OCI-M2 (cell line): Measurements from ENCODE around the gene OTUD6A.
A peak's percentile ranks its signal among the peaks of the same experiment; 100 is the strongest.

Experiments
- DNase-seq: peaks from one replicate; lab custom pipeline; 2025; ENCODE audit not compliant: unreplicated experiment; lab: John Stamatoyannopoulos, UW

The OTUD6A gene, protein sequence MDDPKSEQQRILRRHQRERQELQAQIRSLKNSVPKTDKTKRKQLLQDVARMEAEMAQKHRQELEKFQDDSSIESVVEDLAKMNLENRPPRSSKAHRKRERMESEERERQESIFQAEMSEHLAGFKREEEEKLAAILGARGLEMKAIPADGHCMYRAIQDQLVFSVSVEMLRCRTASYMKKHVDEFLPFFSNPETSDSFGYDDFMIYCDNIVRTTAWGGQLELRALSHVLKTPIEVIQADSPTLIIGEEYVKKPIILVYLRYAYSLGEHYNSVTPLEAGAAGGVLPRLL

DNA sequence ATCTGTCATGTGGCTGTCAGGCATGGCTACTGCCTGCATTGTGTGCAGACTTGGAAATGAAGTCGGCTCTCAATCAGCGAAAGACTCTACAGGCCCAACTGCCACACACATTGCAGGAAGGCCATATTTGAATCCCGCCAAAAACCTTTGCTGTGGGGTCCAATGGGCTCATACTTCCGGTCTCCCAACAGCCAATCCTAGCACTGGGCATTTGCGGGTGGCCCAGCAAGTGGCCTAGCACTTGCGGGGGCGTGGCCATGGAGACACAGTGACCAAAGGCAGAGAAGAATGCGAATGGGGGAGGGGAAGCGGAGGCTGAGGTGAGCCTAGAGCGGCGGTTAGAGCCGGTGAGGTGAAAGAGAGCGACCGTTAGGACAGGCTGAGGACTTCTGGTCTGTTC, at the start of gene OTUD6A:
TSS of gene OTUD6A (plus strand) at position 382 of the 400 bp plus-strand sequence. CDS start 68 bp downstream, outside the sequence.
- DNase-seq = no peak

DNA sequence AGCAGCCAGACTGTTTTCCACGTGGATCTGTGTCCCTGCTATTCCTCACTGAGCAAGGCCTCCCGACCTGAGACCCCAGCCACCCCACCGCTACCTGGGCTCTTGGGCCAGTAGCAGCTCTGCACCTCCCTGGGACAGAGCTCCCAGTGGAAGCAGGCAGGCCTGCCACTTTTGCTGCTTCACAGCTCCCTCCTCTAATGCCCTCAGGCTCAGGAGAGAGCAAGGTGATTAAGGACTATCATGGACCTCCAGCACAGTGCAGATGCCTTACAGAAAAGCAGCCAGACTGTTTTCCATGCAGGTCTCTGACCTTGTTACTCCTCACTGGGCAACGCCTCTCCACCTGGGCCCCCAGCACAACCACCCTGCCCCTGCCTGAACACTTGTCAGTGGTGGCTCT, 49.5 kb upstream of the OTUD6A start:
- no peak for DNase-seq

DNA sequence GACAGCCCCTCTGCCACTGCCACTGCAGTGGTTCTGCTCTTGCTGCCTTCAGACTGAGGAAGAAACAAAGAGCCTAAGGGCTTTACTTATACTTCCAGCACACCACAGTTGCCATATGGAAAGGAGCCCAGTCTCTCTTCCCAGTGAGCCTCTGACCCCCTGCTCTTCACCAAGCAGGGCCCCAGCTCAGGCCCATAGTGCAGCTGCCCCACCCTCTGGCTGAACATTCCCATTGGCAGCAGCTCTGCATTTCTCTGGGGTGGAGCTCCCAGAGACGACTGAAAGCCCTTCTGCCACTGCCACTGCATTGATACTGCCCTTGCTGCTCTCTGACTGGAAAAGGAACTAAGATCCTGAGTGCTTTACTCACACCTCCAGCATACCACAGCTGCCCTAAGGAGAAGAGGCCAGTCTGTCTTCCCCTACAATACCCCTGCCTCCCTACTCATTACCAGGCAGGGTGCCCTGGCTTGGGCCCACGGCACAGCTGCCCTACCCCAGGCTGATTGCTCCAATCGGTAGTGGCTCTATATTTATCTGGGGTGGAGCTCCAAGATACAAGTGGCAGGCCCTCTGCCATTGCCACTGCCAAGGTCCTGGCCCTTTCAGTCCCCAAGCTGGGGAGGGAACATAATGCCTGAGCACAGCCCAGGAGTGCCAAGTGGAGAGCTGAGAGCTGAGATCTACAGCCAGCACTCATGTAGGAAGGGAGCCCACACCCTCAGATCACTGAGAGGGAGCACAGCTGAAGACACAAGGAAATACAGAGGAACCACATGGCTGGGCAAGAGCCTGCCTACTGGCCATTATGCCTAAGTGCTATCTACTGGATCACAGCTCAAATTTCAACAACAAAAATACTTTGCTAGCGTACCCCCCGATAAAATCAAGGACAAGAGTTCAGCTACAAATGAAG, 48.5 kb upstream of the OTUD6A start:
- DNase-seq = no peak

DNA sequence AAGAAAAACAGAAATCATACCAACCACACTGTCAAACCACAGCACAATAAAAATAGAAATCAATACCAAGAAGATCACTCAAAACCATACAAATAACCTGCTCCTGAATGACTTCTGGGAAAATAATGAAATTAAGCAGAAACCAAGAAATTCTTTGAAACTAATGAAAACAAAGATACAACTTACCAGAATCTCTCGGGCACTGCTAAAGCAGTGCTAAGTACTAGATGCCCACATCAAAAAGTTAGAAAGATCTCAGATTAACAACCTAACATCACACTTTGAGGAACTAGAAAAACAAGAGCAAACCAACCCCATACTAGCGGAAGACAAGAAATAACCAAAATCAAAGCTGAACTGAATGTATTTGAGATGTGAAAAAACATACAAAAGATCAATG, 45.7 kb upstream of the OTUD6A start:
- DNase-seq = no peak

- DNase-seq = no peak
Observed at GRCh38 chrX:70022616-70023015, 39.6 kb upstream of the OTUD6A start.

GRCh38 chrX:70025464-70025863, 36.8 kb upstream of the OTUD6A start:
- no peak for DNase-seq

DNA sequence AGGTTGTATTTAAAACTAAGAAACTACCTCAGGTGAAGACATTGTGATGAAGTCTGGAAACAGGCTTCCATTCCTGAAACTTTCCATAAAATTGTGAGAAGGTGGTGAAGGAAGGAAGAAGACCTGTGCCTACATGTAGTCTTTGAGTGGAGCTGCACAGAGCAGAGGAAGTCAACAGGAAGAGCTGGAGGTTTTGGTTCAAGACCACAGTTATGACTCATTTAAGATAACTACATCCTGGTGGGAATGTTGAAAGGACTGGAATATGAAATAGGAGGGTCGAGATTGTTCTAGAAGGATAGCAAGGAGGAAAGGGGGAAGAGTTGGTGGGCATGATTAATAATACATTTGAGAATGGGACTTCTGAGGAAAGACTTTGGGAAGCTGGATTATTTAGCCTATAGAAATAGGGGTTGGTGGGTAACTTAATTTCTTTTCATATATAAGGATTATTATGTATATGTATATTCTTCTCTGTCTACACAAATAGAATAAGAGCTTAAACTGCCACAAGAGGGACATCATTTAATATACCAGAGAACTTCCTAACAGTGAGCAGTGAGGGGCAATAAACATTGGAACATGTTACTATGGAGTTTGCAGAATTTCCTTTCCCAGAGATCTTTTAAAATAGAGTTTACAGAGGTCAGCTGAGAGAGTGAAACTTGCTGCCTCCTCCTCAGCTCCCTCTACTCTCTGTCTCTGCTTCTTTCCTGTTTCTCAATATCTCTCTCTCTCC, 36.0 kb upstream of the OTUD6A start:
- DNase-seq = no peak

GRCh38 chrX:70026851-70027200, 35.4 kb upstream of the OTUD6A start:
- DNase-seq = no peak

- no peak for DNase-seq
Observed at GRCh38 chrX:70029863-70030262, 32.4 kb upstream of the OTUD6A start.

DNA sequence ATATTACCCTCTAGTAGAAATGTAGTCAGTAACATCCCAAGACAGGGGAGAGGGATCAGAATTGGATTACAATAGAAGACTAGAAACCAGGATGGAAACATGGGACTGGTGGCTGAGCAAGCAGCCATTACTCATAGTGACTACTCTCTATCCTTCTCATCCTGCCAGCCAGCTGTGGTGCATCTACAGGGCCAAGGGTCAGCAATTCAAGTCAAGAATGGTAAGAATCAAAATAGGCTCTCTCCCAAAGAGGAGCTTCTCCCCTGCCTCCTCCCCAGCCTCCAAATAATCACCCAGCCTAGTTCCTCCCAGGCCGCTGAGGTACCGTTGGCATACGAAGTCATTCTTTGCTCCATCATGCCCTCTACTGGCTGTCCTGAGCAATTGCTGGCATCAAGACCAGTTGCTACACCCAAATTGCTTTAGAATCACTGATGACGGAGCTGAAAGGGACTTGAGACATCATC, 31.9 kb upstream of the OTUD6A start:
- peak; percentile 19 for DNase-seq

GRCh38 chrX:70032792-70033191, 29.5 kb upstream of the OTUD6A start:
- DNase-seq = no peak

DNA sequence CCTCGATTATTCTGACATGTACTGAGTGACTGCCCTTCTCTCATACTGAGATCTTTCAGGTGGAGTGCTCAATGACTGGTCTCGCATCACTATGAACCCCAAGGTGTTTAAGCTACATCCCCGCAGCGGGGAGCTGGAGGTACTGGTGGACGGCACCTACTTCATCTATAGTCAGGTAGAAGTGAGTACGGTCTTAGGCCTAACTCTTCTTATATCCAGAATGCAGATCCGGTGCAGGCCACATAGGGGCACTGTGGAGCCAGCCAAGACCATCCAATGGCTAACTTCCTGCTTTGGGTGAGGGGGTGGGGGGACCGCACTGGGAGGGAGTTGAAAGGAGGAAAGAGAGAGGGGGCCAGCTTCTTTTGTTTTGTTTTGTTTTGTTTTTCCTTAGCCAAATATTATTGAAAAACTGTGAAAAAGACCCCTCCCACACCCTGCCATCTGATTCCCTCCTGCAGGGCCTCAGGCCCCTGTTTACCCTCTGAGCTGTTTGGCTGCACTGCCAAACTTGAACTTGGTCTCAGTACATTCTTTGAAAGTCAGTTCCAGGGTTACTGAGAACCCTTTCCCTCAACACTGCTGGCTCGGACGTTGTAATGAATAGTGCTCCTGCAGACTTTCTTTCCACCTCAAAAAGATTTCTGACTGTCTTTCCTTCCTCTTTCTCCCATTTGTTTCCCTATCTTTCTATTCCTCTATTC, 28.8 kb upstream of the OTUD6A start:
- DNase-seq = no peak

DNA sequence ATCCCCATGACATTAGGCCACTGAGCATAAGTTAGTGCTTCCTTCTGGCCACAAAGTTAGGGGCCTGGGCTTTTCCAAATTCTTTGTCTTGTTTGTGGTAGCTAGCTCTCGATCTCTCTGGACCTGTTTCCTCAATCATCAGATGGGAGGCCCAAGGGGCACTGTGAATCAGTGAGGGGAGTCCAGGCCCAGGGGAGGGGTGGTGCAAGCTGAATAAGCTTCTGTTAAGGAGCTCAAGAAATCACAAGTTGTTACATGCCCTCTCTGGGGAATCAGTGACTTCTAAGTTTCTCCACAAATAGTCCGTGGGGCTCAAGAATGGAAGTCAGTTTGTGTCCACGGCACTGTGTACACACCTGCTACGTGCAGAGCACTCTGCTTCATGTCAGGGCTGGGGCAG, 27.6 kb upstream of the OTUD6A start:
- no peak for DNase-seq

GRCh38 chrX:70038515-70038914, 23.7 kb upstream of the OTUD6A start:
- DNase-seq = no peak

- no peak for DNase-seq
Observed at GRCh38 chrX:70038951-70039350, 23.3 kb upstream of the OTUD6A start.

DNA sequence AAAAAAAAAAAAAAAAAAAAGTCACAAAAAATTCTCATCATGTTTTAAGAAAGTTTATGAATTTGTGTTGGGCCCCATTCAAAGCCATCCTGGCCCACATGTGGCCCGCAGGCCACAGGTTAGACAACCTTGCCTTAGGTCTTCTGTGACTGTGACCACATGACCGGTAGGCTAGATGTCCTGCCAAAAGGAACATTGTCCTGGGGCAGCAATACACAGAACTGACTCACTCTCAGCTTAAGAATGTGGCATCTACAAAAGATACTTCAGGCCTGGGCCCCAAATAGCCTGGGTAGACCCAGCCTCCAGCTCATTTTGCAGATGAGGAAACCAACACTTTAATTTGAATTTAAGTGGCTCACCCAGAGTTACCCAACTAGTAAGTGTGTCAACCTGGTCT, 22.5 kb upstream of the OTUD6A start:
- DNase-seq = no peak

GRCh38 chrX:70041993-70042392, 20.3 kb upstream of the OTUD6A start:
- no peak for DNase-seq

DNA sequence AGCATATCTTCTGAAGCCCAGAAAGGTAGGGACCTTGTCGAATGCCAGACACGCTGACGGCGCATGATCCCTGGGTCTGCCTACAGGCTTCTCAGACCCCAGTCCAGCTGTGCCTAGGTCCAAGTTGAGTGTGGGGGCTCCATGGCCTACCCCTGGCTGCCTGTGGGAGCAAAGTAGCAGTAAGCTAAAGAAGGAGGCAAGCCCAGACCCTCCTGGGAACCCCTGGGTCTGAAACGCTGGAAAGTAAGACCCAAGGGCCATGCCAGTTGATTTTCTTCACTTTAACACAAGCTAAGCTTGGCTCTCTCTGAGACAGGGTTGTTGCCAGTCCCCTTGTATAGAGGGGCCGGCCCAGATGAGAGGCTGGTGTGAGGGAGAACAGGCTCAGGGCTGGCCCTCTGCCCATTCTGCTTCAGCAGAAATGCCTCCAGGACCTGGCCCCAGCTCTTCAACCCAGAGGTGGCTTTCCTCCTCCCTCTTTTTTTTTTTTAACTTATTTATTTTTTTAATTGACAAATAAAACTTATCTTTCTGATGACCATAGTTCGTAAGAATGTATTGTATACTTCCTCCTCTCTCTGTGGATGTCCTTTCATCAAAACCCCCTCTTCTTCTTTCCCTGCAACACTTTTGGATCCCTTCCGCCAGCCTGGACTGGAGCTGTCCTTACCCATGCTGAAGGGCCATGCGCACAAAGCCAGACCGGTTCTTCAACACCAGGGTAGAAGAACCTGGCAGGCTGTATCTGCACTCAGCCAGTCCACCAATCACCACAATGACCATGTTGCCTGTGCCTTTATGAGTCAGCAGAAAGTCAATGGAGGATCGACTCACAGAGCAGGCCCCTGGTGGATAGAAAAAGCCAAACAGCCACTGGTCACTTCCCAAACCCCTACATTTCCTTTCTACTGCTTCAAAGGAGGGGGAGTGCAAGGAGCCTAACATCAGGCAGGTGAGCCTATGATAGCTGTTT, 19.6 kb upstream of the OTUD6A start:
- DNase-seq = no peak

GRCh38 chrX:70043685-70044084, 18.6 kb upstream of the OTUD6A start:
- no peak for DNase-seq
